ENCODE data around the gene FAM114A2. TPM values are rescaled to one million over a fixed set of nuclear protein-coding genes. Genes with fewer than 3 reads are reported as not detected.

FAM114A2 gene
- total RNA-seq, 1 experiment from 2014 or later: 12.8 TPM

GRCh38 chr5:154077696-154078095, 39.0 kb upstream of the FAM114A2 start:
- no peak overlapping the region for H4K91ac ChIP-seq (ENCODE audit: insufficient read length, low read depth, low read length)
- DNase-seq: no peak
- no CpG with 5 or more reads among the region's 1 CpG for WGBS (ENCODE audit: extremely low coverage, insufficient read length, low lambda C conversion rate)
- Mint-ChIP-seq H3K36me3 (ENCODE audit: insufficient read depth in 1 of 3, low read depth in 3 of 3) (no peaks in the 10 kb centered on the region), H3K27ac (no peak overlapping the region), H3K4me1 (peaks cover 21 to 27% of the 10 kb centered on the region in 2 experiments), H3K27me3 (ENCODE audit: low read depth) (peaks cover 8% of the 10 kb centered on the region), H3K9me3 (peaks cover 2% of the 10 kb centered on the region in 2 experiments; a peak in 1 of 5 replicates), H3K4me3 (no peak overlapping the region)
- H2BK12ac ChIP-seq (ENCODE audit: insufficient read length, low read depth, low read length): no peak overlapping the region
- H3K9ac ChIP-seq (ENCODE audit: extremely low read depth, insufficient read length, low read length): no peak overlapping the region
- no peaks in the 10 kb centered on the region for H3K9me3 ChIP-seq (ENCODE audit: control insufficient read depth, low read depth, low read length)
- no peak overlapping the region for H3K56ac ChIP-seq (ENCODE audit: insufficient read length, low read depth, low read length)
- no peaks in the 10 kb centered on the region for H3K79me2 ChIP-seq (ENCODE audit: insufficient read depth, low read length)
- H3K4me2 ChIP-seq (ENCODE audit: insufficient read depth, insufficient read length, low read length): no peak overlapping the region
- H4K8ac ChIP-seq (replicated peaks; ENCODE audit: insufficient read length, low read depth, low read length): no peak overlapping the region
- no peak overlapping the region for H3K27ac ChIP-seq (ENCODE audit: insufficient read length, low read depth, low read length)
- no peak overlapping the region for H3K4ac ChIP-seq (ENCODE audit: low read depth, low read length)
- H2AK5ac ChIP-seq (ENCODE audit: insufficient read length, low read length): no peak overlapping the region
- no peaks in the 10 kb centered on the region for H3K27me3 ChIP-seq (ENCODE audit: insufficient read depth, low read length)
- no peak overlapping the region for H3T11ph ChIP-seq (ENCODE audit: low read length)
- no peaks in the 10 kb centered on the region for H3K79me1 ChIP-seq (ENCODE audit: insufficient read depth, low read depth, low read length, poor library complexity, severe bottlenecking)
- no peak overlapping the region for H4K5ac ChIP-seq (ENCODE audit: insufficient read length, low read depth, low read length)
- H4K20me1 ChIP-seq (ENCODE audit: control insufficient read depth, insufficient read depth, insufficient read length): no peaks in the 10 kb centered on the region
- H2AFZ ChIP-seq (ENCODE audit: low read length): no peak overlapping the region
- no peak overlapping the region for H2BK15ac ChIP-seq (ENCODE audit: low read depth, low read length)
- H3K4me1 ChIP-seq (ENCODE audit: insufficient read depth, low read length): peaks cover 3% of the 10 kb centered on the region; the same call in 1 of the 2 replicates
- no peak overlapping the region for H2BK120ac ChIP-seq (ENCODE audit: low read depth, low read length, poor library complexity, severe bottlenecking)
- no peak overlapping the region for H2BK20ac ChIP-seq (ENCODE audit: low read depth, low read length, poor library complexity, severe bottlenecking)
- no peak overlapping the region for H2BK5ac ChIP-seq (ENCODE audit: insufficient read length, low read length)
- no peaks in the 10 kb centered on the region for H3K23me2 ChIP-seq (ENCODE audit: insufficient read length, low read depth, low read length, poor library complexity, severe bottlenecking)
- no peak overlapping the region for H3K14ac ChIP-seq (ENCODE audit: insufficient read depth, low read length)
- no peak overlapping the region for H3K23ac ChIP-seq (ENCODE audit: insufficient read length, low read depth, low read length)
- TF ChIP-seq CTCF (conservative IDR thresholded peaks at IDR 0.05): no peak
- no peak overlapping the region for H3K18ac ChIP-seq (ENCODE audit: insufficient read length, low read depth, low read length)

Data from H9 (cell line).